Peyer's patch (tissue), 4 donors: ENCODE results near the gene ADH1A. TPM values are rescaled to one million over a fixed set of nuclear protein-coding genes. Genes with fewer than 3 reads are reported as not detected.
A peak's percentile ranks its signal among the peaks of the same experiment; 100 is the strongest.
"Not testable (repeated sequence)": the region's sequence is repeated elsewhere in the genome, so short reads cannot be mapped to it uniquely, and the experiment has no call there.

Experiments
- DNase-seq, 3 donors: peaks; one replicate each; pipeline ENCODE4 v3.0.0-alpha.2; 2017 to 2019
- H3K27ac ChIP-seq, 4 donors: fragments of 200-600 bp; sonication (generic); one replicate each; pipeline ENCODE4 v1.5.1; 2016 to 2019
- H3K27me3 ChIP-seq, 2 donors: fragments of 200-600 bp; sonication (generic); one replicate each; pipeline ENCODE4 v1.5.1; 2019
- H3K36me3 ChIP-seq, 3 donors: fragments of 200-600 bp; sonication (generic); one replicate each; pipeline ENCODE4 v1.5.1; 2016 to 2019
- H3K4me1 ChIP-seq, 4 donors: fragments of 200-600 bp; sonication (generic); one replicate each; pipeline ENCODE4 v1.5.1; 2016 to 2019
- H3K4me3 ChIP-seq, 4 donors: fragments of 200-600 bp; sonication (generic); 1 replicate in 3 of 4; 2 replicates in 1 of 4; pipeline ENCODE4 v1.5.1; 2016 to 2019; ENCODE audit warnings: mild to moderate bottlenecking in 1 of 4
- H3K9me3 ChIP-seq, 4 donors: fragments of 200-600 bp; sonication (generic); one replicate each; pipeline ENCODE4 v1.5.1; 2016 to 2019; ENCODE audit warnings: mild to moderate bottlenecking in 1 of 4
- POLR2A ChIP-seq, 2 donors: fragments of 450-650 bp; IDR thresholded peaks; one replicate each; pipeline ENCODE4 v1.5.1; 2017; ENCODE audit warnings: antibody characterized with exemption in 2 of 2, mild to moderate bottlenecking in 2 of 2, moderate library complexity in 2 of 2
- total RNA-seq, 4 donors: library from RNA; depleted of rRNA; stranded (reverse); fragments of >200 nt; gene quantifications; one replicate each; pipeline ENCODE4 v1.1.0, GENCODE V29; 2016
- TF ChIP-seq, protein P1 (sequence below), 6 experiments: fragments of 450-650 bp in 4 of 6; fragments of 200-600 bp in 2 of 6; sonication (generic) in 1 of 6; IDR thresholded peaks; one replicate each; pipeline ENCODE4 v1.5.1; 2017 to 2019; ENCODE audit warnings: antibody characterized with exemption in 6 of 6, mild to moderate bottlenecking in 3 of 6, moderate library complexity in 1 of 6

ADH1A gene
- total RNA-seq, 4 donors from 2014 or later = not detected

DNA sequence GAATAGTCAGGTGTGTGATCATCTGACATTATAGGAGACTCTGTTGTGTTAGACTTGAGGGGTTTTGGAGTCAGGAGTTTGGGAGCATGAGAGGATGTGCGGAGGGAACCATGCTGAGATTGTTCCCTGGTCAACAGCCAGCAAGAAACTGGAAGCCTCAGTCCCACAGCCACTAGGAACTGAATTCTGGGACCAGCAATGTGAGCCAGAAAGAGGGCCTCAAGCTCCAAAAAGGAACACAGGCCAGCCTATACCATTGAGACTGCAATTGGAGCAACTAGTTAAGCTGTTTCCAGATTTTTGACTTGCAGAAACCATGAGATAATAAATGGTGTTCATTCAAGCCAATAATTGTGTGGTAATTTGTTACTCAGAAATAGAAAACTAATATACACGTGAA lies 39.1 kb upstream of the ADH1A start:
- no peak for DNase-seq
- Histone ChIP-seq H3K4me1 (no peaks in the 10 kb centered on the region), H3K36me3 (no peaks in the 10 kb centered on the region), H3K27ac (no peak overlapping the region), H3K9me3 (no peaks in the 10 kb centered on the region), H3K4me3 (no peak overlapping the region), H3K27me3 (no peaks in the 10 kb centered on the region)
- TF ChIP-seq, protein P1, sequence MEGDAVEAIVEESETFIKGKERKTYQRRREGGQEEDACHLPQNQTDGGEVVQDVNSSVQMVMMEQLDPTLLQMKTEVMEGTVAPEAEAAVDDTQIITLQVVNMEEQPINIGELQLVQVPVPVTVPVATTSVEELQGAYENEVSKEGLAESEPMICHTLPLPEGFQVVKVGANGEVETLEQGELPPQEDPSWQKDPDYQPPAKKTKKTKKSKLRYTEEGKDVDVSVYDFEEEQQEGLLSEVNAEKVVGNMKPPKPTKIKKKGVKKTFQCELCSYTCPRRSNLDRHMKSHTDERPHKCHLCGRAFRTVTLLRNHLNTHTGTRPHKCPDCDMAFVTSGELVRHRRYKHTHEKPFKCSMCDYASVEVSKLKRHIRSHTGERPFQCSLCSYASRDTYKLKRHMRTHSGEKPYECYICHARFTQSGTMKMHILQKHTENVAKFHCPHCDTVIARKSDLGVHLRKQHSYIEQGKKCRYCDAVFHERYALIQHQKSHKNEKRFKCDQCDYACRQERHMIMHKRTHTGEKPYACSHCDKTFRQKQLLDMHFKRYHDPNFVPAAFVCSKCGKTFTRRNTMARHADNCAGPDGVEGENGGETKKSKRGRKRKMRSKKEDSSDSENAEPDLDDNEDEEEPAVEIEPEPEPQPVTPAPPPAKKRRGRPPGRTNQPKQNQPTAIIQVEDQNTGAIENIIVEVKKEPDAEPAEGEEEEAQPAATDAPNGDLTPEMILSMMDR (IDR thresholded peaks at IDR 0.05) = no peak
- TF ChIP-seq POLR2A (IDR thresholded peaks at IDR 0.05) = no peak

DNA sequence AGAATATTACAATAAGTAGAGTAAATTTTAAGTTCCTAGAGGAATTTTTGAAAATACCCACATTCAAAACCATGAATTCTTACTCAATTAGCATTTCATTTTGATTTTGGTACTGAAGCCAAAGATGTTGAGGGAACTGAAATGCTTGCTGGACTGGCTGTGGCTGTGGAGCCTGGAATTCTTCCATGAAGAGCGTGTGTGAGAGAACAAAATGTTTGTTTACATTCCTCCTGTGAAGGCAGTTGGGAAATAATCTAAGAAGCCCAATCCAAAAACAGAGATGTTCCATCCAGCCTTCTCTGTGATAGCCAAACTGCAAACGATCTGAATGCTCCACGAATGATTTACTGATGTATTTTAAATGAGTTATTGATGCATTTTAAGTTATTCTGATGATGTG lies 34.2 kb upstream of the ADH1A start:
- no peak overlapping the region for H3K4me3 ChIP-seq
- H3K4me1 ChIP-seq = no peaks in the 10 kb centered on the region
- H3K27ac ChIP-seq = peak overlapping the region in 2 of 4 donors; percentile 31 to 77
- H3K36me3 ChIP-seq = no peaks in the 10 kb centered on the region
- peak in 1 of 3 donors; percentile 60 for DNase-seq
- no peaks in the 10 kb centered on the region for H3K27me3 ChIP-seq
- TF ChIP-seq, protein P1 (IDR thresholded peaks at IDR 0.05) = no peak
- no peak for TF ChIP-seq POLR2A (IDR thresholded peaks at IDR 0.05)
- H3K9me3 ChIP-seq = no peaks in the 10 kb centered on the region

DNA sequence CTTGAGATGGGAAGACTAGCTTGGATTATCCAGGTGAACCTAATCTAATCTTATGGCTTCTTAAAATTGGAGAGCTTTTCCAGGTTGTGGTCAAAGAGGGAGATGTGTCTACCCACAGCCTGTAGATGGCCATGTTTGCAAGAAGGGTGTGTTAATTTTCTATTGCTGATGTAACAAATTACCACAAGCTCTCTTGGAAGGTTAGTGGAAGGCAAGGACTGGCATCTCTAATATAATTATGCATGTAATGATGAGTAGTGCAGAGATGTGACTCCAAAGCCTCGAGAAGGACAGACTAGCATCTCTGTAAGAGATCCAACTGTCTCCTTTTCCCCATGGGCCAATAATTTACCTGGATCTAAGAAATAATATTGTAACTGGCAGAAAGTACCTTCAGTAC lies 33.6 kb upstream of the ADH1A start:
- peak overlapping the region in 3 of 4 donors; percentile 39 to 77 (median 71) for H3K27ac ChIP-seq
- no peaks in the 10 kb centered on the region for H3K9me3 ChIP-seq
- TF ChIP-seq, protein P1 (IDR thresholded peaks at IDR 0.05) = no peak
- no peak for TF ChIP-seq POLR2A (IDR thresholded peaks at IDR 0.05)
- H3K4me1 ChIP-seq = no peaks in the 10 kb centered on the region
- H3K36me3 ChIP-seq = no peaks in the 10 kb centered on the region
- H3K27me3 ChIP-seq = no peaks in the 10 kb centered on the region
- no peak overlapping the region for H3K4me3 ChIP-seq
- DNase-seq = no peak

DNA sequence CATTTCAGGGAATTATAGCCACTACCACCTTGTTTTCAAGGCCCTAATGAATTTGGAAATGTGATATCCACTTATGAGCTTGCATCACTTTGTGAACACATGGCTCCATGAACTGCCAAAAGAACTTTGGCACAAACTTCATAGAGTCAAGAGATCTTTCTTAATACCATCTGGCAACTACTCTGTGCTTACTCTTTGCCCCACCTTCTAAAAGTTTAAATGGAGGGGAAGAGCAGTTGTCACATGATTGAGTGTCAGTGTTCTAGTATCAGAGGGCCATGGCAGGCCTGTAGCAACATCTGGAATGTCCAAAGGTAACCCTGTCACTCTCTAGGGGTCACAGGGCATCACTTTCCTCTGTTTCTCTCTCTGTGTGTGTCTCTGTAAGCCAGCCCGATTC lies 33.0 kb upstream of the ADH1A start:
- H3K4me3 ChIP-seq = no peak overlapping the region
- H3K36me3 ChIP-seq = no peaks in the 10 kb centered on the region
- H3K9me3 ChIP-seq = no peaks in the 10 kb centered on the region
- no peak for DNase-seq
- H3K27me3 ChIP-seq = no peaks in the 10 kb centered on the region
- TF ChIP-seq POLR2A (IDR thresholded peaks at IDR 0.05) = no peak
- TF ChIP-seq, protein P1 (IDR thresholded peaks at IDR 0.05) = no peak
- no peaks in the 10 kb centered on the region for H3K4me1 ChIP-seq
- H3K27ac ChIP-seq = peak overlapping the region in 3 of 4 donors; percentile 39 to 77 (median 71)

DNA sequence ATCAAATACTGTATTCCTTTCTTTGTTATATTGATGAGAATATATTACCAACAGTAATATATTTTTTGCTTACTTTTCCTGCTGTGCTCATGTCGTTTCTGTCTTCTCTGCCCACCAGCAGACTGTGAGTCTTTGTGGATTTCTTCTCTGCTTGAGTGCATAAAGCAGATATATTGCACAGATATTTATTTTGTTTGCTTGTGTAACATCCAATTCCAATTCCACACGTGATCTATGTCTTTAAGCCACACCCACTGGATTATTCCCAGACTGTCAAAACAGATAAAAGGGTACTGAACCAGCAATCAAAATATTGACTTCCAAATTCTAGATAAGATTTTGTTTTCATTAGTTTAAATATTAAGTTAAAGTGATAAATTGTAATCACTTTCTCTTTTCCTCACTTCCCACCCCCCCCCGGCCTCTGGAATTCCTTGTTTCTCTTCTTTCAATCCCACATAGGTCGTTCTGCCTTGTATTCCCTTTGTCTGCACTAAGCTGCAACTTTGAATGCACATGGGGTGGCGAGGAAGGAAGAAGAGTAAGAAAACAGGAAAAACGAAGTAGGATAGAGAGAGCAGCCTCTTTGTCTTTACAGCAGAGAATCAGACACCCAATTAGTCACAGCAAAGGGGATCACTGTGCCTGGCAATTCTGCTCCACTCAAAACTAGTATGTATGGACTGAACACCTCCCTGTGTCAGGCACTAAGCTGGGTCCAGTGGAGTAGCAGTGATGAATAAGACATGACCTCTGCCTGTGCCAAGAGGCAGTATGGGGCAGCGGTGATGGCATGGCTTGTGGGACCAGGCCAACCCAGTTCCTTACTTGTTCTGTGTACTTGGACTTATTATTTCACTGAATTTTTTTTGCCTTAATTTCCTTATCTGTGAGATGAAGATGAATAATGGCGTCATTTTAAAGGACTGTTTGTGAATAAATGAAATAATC lies 30.7 kb upstream of the ADH1A start, which contains the start of gene ADH1B:
Gene ADH1B, minus strand, starts transcription at position 161 of the 951 bp plus-strand sequence. Its CDS starts 70 bp downstream, at position 91.
- H3K9me3 ChIP-seq = no peaks in the 10 kb centered on the region
- no peaks in the 10 kb centered on the region for H3K36me3 ChIP-seq
- TF ChIP-seq POLR2A (IDR thresholded peaks at IDR 0.05) = no peak
- TF ChIP-seq, protein P1 (IDR thresholded peaks at IDR 0.05) = no peak
- no peaks in the 10 kb centered on the region for H3K4me1 ChIP-seq
- H3K4me3 ChIP-seq = peak within 1 kb of the TSS in 3 of 4 donors; percentile 24 to 39 (median 36)
- H3K27me3 ChIP-seq = no peaks in the 10 kb centered on the region
- peak within 1 kb of the TSS; percentile 25 to 63 (median 36) for H3K27ac ChIP-seq
- no peak for DNase-seq

DNA sequence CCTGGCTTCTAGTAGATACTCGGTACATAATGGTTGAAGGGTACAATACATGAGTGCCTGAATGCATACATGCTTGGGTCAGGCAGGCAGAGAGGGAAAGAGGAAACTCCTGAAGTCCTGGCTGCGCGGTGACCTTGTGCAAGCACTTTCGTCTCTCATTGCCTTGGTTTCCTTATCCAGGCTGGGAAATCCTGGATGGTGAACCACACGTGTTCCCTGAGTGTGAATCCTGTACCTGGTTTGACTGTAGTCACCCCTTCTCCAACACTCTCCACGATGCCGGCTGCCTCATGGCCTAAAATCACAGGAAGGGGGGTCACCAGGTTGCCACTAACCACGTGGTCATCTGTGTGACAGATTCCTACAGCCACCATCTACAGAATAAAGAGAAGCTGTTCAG lies 27.0 kb upstream of the ADH1A start:
- H3K4me1 ChIP-seq, DNase-seq, H3K27me3 ChIP-seq, H3K9me3 ChIP-seq, H3K36me3 ChIP-seq: not testable (repeated sequence)
- peak overlapping the region in 2 of 4 donors; percentile 23 to 36 for H3K4me3 ChIP-seq
- H3K27ac ChIP-seq = peak overlapping the region in 3 of 4 donors; percentile 1 to 46 (median 25)
